ENCODE data around the gene ATG4B.

ATG4B gene

DNA sequence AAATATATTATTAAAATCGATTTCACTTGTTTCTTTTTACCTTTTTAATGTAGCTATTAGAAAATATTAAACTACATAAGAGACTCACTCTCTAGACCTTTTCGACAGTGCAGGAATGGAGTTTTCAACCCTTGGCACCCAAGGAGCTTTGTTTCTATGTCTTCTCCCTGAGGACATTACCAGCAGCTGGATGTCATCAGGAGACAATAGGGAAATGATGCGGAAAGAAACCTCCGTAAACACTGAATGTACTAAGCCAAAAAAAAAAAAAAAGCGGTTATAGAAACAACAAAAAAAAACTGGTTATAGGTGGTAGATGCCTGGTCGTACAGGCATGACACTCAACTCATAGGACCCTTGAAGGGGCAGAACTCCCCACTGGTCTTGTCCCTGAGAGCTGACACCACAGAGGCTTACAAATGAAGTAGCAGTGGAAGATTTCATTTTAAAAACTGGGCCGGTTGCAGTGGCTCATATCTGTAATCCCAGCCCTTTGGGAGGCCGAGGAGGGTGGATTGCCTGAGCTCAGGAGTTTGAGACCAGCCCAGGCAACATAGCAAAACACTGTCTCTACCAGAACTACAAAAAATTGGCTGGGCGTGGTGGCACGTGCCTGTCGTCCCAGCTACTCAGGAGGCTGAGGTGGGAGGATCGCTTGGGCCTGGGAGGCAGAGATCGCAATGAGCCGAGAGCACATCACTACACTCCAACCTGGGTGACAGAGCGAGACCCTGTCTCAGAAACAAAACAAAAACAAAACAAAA lies 24.3 kb upstream of the ATG4B start:
- no peak for DNase-seq (ENCODE audit: low read depth in 3 of 3)

DNA sequence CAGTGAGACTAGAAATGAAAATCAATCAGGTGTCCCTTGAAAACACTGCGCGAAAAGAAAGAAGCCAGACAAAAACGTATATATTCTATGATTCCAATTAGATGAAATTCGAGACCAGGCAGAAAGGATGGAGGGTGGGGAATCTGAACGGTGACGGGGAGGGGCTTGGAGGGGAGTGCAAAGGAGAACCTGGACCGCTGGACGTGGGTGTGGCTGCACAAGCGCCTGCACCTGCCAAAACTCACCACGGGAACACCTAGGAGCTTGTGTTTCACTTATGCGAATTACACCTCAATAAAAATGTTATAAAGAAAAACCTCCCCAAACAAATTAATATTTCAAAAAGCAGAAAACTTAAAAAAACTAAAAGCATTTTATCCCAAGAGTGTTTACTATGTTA lies 22.5 kb upstream of the ATG4B start:
- DNase-seq (ENCODE audit: low read depth in 3 of 3) = no peak

- DNase-seq (ENCODE audit: low read depth in 3 of 3) = no peak
Observed at GRCh38 chr2:241615522-241616052, 21.9 kb upstream of the ATG4B start.

DNA sequence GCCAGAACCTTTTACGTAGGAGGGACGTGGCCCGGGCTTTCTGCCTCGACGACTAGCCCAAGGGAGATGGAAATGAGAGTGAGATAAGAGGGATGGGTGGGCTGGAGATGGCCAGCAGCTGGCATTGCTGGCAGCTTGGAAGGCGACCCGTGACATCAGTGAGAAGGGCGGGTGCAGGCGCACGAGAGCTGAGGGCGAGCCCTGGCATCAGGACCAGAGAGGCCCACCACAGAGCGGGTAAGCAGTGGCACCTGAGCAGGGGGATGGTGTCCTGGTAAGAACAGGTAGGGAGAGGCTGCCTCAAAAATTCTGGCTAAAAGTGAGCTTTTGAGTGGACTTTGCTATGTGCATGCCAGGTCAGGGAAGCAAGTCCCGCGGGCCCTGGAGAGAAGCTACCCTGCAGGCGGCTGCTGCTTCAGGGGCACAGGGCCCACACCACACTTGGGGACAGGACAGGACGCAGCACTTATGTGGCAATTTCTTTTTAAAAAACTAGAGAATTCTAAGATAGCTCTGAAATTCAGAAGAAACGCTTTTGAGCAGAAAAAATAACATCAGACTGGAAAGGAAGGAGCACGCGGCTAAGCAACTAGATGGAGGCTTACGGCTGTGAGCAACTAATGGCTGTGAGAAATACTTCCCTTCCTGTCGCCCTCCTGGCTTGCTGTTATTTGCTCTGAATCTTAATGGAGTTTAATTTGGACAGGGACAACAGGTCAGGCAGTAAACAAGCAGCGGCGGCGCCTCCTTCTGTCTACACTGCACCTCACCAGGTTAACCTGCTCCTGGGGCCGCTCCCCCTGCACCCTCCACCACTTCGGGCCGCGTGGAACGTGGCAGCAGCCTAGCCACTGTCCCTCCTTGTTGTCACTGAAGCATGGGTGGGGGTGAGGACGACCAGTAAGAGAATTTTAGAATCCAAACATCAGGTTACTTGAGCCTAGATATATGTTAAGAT lies 21.0 kb upstream of the ATG4B start:
- DNase-seq (ENCODE audit: low read depth in 3 of 3) = no peak

GRCh38 chr2:241617431-241618154 lies 19.9 kb upstream of the ATG4B start:
- no peak for DNase-seq (ENCODE audit: low read depth in 3 of 3)

GRCh38 chr2:241618296-241618805 lies 19.1 kb upstream of the ATG4B start:
- no peak for DNase-seq (ENCODE audit: low read depth in 3 of 3)

DNA sequence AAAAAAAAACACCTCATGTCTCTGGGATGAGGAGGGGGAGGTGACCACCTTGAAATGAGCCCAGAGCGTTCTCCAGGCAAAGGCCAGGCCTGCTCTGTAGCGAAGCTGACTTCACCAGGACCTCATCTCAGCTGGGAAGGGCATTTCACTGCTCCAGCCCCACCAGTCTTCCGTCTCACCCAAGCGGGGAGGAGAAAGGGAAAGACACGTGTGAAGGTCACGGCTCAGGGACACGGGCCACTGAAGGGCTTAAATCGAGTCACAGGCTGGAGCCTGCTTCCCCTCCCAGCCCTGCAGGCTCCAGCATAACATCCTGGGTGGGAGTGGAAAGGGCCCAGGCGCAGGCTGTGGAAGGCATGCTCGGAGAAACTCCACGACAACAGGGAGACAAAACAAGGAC lies 18.7 kb upstream of the ATG4B start:
- no peak for DNase-seq (ENCODE audit: low read depth in 3 of 3)

- no peak for DNase-seq (ENCODE audit: low read depth in 3 of 3)
Observed at GRCh38 chr2:241619597-241620418, 17.7 kb upstream of the ATG4B start.

DNA sequence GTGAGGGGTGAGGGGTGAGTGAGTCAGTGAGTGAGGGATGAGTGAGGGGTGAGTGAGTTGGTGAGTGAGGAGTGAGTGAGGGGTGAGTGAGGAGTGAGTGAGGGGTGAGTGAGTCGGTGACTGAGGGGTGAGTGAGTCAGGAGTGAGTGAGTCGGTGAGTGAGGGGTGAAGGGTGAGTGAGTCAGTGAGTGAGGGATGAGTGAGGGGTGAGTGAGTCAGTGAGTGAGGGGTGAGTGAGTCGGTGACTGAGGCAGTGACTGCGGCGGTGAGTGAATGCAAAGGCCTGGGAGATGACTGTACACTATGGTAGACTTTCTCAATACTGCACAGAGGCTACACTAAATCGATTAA lies 17.1 kb upstream of the ATG4B start:
- peak; percentile 52 to 84 (median 58) for DNase-seq (ENCODE audit: low read depth in 3 of 3)

DNA sequence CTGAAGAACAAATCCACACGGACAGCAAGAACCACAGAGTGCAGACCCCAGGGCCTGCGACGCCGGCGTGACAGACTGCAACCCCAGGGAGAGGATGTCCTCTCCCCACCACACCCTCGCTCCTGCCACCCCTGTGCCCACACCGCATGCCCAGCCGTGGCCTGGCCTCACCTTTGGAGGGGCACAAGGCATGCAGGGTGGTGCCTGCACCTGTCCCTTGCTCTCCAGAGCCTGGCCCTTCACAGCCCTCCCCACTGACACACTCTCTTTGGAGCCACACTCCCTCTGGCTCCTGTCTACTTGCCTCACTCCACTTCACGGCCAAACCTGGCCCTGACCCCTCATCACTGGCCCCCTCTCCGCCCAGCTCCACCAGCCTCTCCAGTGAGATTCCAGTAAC lies 9.8 kb upstream of the ATG4B start:
- no peak for DNase-seq (ENCODE audit: low read depth in 3 of 3)

- no peak for DNase-seq (ENCODE audit: low read depth in 3 of 3)
Observed at GRCh38 chr2:241629762-241630435, 7.6 kb upstream of the ATG4B start.

DNA sequence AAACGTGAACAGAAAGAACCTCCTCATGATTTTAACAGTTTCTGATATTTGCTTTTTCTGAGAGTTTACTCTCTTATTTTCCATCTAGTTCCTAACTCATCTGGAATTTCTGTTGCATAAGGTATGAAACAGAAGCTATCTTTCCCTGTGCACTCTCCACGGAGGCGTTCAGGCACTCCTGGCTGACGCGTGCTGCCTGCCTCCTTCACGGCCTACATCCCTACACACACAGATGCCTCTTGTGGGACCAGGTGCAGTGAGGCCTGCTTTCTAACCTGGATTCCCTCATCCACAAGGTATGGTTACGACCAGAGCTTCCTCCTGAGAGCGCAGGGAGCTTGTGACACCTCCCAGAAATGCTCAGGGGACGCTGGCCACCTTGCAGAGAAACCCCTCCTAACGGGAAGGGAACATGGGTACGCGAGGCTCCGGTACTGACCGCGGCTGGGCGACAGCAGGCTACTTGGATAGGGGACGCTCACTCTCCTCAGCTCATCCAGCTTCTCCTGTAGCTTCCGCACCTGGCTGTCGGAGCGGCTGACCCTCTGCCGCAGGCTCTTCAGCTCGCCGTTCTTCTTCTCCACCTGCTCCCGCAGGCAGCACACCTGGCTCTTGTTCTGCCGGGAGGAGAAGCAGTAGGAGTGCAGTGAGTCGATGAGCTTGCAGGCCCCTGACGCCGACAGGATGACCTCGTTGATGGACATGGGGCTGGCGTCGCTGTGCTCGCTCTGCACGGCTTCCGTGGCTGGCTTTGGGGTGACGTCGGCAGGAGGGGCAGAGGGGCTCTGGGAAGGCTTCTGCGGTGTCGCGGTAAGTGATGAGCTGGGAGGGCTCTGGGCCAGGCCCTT lies 4.8 kb upstream of the ATG4B start:
- no peak for DNase-seq (ENCODE audit: low read depth in 3 of 3)

DNA sequence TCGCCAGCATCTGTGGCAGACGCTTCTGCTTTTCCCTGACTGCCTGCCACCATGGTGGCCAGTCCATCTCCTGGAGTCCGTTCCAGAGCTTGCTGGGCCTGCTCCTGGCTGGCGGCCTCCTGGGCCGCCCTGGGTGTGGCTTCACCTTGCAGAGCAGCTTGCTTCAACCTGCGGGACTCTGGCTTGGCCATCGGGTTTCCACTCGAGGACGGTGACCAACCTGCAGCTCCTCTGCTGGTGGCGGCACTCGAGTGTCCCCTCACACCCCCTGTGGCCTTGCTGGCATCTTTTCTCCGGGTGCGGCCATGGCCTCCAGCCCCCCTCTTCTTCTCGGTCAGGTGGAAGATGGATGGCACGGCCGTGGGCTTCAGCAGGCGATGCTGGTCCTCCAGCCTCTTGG lies 3.9 kb upstream of the ATG4B start:
- DNase-seq (ENCODE audit: low read depth in 3 of 3) = no peak

DNA sequence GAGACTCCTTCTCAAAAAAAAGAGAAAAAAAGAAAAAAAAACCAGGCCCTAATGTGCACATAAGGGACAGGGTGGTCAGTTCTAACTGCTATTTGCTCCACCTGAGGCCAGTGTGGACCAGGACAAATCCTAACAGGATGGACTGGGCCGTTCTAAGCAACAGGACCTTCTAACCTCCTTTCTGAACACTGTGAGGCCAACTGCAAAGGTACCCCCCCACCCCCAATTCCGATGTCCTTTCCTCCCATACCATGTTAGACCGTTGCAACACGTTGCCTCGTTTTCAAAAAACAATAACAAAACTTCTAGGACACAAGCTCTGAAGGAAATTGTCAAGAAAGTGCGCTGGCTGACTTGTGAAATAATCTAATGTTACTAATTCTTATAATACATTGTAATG lies 1.7 kb upstream of the ATG4B start:
- DNase-seq (ENCODE audit: low read depth in 3 of 3) = no peak

- DNase-seq (ENCODE audit: low read depth in 3 of 3) = peak in 2 of 3 donors; percentile 19 to 31
Observed at GRCh38 chr2:241636182-241637017, 1.1 kb upstream of the ATG4B start.

GRCh38 chr2:241637795-241638660 lies 535 bp downstream of the ATG4B start:
- peak in 1 of 3 donors; percentile 52 for DNase-seq (ENCODE audit: low read depth in 3 of 3)

GRCh38 chr2:241638940-241639339 lies 1.4 kb downstream of the ATG4B start:
- DNase-seq (ENCODE audit: low read depth in 3 of 3) = no peak

- DNase-seq (ENCODE audit: low read depth in 3 of 3) = no peak
Observed at GRCh38 chr2:241639385-241639784, 1.9 kb downstream of the ATG4B start.

Measured in stimulated activated CD4-positive, alpha-beta T cell treated with anti-CD3 and anti-CD28 coated beads, TNF-alpha, amount 100 ng/mL, for 48 hours (primary cell).